ENCODE measurements around the gene SCD. TPM values are rescaled to one million over a fixed set of nuclear protein-coding genes. Genes with fewer than 3 reads are reported as not detected.

SCD gene
- total and polyA plus RNA-seq, 2 of the 13 experiments (the other 11 are each of a cell fraction or from before 2014, with no cell fraction given) = 492 to 512 TPM

DNA sequence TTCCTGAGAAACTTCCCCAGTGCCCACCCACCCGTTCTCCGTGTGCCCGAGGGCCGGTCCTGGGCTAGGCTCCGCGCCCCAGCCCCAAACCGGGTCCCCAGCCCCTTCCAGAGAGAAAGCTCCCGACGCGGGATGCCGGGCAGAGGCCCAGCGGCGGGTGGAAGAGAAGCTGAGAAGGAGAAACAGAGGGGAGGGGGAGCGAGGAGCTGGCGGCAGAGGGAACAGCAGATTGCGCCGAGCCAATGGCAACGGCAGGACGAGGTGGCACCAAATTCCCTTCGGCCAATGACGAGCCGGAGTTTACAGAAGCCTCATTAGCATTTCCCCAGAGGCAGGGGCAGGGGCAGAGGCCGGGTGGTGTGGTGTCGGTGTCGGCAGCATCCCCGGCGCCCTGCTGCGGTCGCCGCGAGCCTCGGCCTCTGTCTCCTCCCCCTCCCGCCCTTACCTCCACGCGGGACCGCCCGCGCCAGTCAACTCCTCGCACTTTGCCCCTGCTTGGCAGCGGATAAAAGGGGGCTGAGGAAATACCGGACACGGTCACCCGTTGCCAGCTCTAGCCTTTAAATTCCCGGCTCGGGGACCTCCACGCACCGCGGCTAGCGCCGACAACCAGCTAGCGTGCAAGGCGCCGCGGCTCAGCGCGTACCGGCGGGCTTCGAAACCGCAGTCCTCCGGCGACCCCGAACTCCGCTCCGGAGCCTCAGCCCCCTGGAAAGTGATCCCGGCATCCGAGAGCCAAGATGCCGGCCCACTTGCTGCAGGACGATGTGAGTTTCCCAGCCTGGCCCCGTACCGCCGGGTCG is at the start of gene SCD (continued):
- TF ChIP-seq, protein P1, sequence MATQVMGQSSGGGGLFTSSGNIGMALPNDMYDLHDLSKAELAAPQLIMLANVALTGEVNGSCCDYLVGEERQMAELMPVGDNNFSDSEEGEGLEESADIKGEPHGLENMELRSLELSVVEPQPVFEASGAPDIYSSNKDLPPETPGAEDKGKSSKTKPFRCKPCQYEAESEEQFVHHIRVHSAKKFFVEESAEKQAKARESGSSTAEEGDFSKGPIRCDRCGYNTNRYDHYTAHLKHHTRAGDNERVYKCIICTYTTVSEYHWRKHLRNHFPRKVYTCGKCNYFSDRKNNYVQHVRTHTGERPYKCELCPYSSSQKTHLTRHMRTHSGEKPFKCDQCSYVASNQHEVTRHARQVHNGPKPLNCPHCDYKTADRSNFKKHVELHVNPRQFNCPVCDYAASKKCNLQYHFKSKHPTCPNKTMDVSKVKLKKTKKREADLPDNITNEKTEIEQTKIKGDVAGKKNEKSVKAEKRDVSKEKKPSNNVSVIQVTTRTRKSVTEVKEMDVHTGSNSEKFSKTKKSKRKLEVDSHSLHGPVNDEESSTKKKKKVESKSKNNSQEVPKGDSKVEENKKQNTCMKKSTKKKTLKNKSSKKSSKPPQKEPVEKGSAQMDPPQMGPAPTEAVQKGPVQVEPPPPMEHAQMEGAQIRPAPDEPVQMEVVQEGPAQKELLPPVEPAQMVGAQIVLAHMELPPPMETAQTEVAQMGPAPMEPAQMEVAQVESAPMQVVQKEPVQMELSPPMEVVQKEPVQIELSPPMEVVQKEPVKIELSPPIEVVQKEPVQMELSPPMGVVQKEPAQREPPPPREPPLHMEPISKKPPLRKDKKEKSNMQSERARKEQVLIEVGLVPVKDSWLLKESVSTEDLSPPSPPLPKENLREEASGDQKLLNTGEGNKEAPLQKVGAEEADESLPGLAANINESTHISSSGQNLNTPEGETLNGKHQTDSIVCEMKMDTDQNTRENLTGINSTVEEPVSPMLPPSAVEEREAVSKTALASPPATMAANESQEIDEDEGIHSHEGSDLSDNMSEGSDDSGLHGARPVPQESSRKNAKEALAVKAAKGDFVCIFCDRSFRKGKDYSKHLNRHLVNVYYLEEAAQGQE (IDR thresholded peaks at IDR 0.05; ENCODE audit: borderline replicate concordance in 1 of 2, low read depth in 1 of 2, low read length in 2 of 2) = no peak; a peak in 1 of 4 replicates
- TF ChIP-seq ATF7 (IDR thresholded peaks at IDR 0.05) = no peak
- TF ChIP-seq ATF7 (CRISPR knock-in tag; IDR thresholded peaks at IDR 0.05) = no peak
- no peak; the same call in 1 of the 2 replicates for TF ChIP-seq GZF1 (CRISPR knock-in tag; IDR thresholded peaks at IDR 0.05)
- peak; percentile 36; the same call in 1 of the 2 replicates for TF ChIP-seq NCOA2 (CRISPR knock-in tag; IDR thresholded peaks at IDR 0.05)
- no peak; the same call in 1 of the 2 replicates for TF ChIP-seq KLF11 (CRISPR knock-in tag; IDR thresholded peaks at IDR 0.05)
- 0 out of 2 replicates have a peak, but pooled peaks have one; percentile 16 for TF ChIP-seq ZBED4 (CRISPR knock-in tag; IDR thresholded peaks at IDR 0.05; ENCODE audit: borderline replicate concordance)
- no peak for TF ChIP-seq HCFC1 (IDR thresholded peaks at IDR 0.05; ENCODE audit: low read depth, low read length)
- no peak for TF ChIP-seq PHB2 (IDR thresholded peaks at IDR 0.05; ENCODE audit: partially characterized antibody)
- no peak for TF ChIP-seq HDAC6 (IDR thresholded peaks at IDR 0.05; ENCODE audit: low read depth, low read length)
- peak; percentile 43; the same call in 1 of the 2 replicates for TF ChIP-seq GABPB1 (CRISPR knock-in tag; IDR thresholded peaks at IDR 0.05)
- TF ChIP-seq ZFP37 (CRISPR knock-in tag; IDR thresholded peaks at IDR 0.05; ENCODE audit: borderline replicate concordance) = peak; percentile 66; the same call in 1 of the 2 replicates
- no peak for TF ChIP-seq TRAFD1 (CRISPR knock-in tag; IDR thresholded peaks at IDR 0.05; ENCODE audit: borderline replicate concordance)
- no peak for TF ChIP-seq RCOR2 (CRISPR knock-in tag; IDR thresholded peaks at IDR 0.05)
- peak; percentile 83; the same call in 1 of the 2 replicates for TF ChIP-seq BORCS8-MEF2B (CRISPR knock-in tag; IDR thresholded peaks at IDR 0.05)
- no peak for TF ChIP-seq SUZ12 (IDR thresholded peaks at IDR 0.05; ENCODE audit: low read depth, low read length)
- no peak for TF ChIP-seq ZMYM3 (CRISPR knock-in tag; IDR thresholded peaks at IDR 0.05)
- TF ChIP-seq MAF1 (CRISPR knock-in tag; IDR thresholded peaks at IDR 0.05; ENCODE audit: borderline replicate concordance) = no peak
- TF ChIP-seq ZNF740 (CRISPR knock-in tag; IDR thresholded peaks at IDR 0.05) = 0 out of 2 replicates have a peak, but pooled peaks have one; percentile 30
- no peak for TF ChIP-seq PTBP1 (IDR thresholded peaks at IDR 0.05; ENCODE audit: low read depth, low read length, poor library complexity, severe bottlenecking)
